Measurements from ENCODE around the gene ZFR. TPM values are rescaled to one million over a fixed set of nuclear protein-coding genes. Genes with fewer than 3 reads are reported as not detected.

Gene ZFR
- polyA plus RNA-seq, 2 of the 4 experiments (the other 2 are of a cell fraction): 65.6 to 107 TPM

GRCh38 chr5:32476891-32477290 is 32.4 kb upstream of the ZFR start:
- no peak for ATAC-seq
- ChIA-PET POLR2A (no interaction called here), CTCF (interaction anchor here (1.2 to 10.3 kb wide), 2 partner anchors 12 to 113 kb away, joined by 3 to 79 read pairs; no protein-coding TSS in a partner anchor)
- H3K4me3 ChIP-seq: no peak overlapping the region
- WGBS (ENCODE audit: missing lambda C conversion rate): 70% methylated on average over 1 of the region's 1 CpG
- no peak overlapping the region for H3K27ac ChIP-seq
- H3K9me3 ChIP-seq: no peaks in the 10 kb centered on the region
- no peak overlapping the region for H3K4me2 ChIP-seq
- no peak for DNase-seq (ENCODE audit: low read depth in 1 of 2, low spot score in 1 of 2)
- FAIRE-seq: no peak
- TF ChIP-seq MAZ (IDR thresholded peaks at IDR 0.05; ENCODE audit: borderline replicate concordance, low read depth, low read length) (no peak), HOXA7 (CRISPR knock-in tag; IDR thresholded peaks at IDR 0.05) (no peak), PBX3 (IDR thresholded peaks at IDR 0.05) (no peak), FOSB (CRISPR knock-in tag; IDR thresholded peaks at IDR 0.05) (no peak), MYC (IDR thresholded peaks at IDR 0.05; ENCODE audit: borderline replicate concordance, low read length) (no peak), HES2 (IDR thresholded peaks at IDR 0.05) (no peak), CHD2 (IDR thresholded peaks at IDR 0.05; ENCODE audit: low read length, partially characterized antibody) (no peak)
- H3K4me1 ChIP-seq: no peaks in the 10 kb centered on the region

GRCh38 chr5:32475334-32476097 is 31.0 kb upstream of the ZFR start:
- no peak overlapping the region for H3K4me3 ChIP-seq
- TF ChIP-seq ATOH8 (CRISPR knock-in tag; IDR thresholded peaks at IDR 0.05; ENCODE audit: low read depth) (no peak), KDM1A (IDR thresholded peaks at IDR 0.05; ENCODE audit: low read depth) (no peak), ZFP36 (IDR thresholded peaks at IDR 0.05; ENCODE audit: borderline replicate concordance, partially characterized antibody) (no peak), CEBPB (IDR thresholded peaks at IDR 0.05) (no peak), ESRRA (IDR thresholded peaks at IDR 0.05; ENCODE audit: borderline replicate concordance, low read length) (no peak), RAD21 (conservative IDR thresholded peaks at IDR 0.05 in 1 of 2, IDR thresholded peaks at IDR 0.05 in 1 of 2) (no peak), HDAC2 (IDR thresholded peaks at IDR 0.05) (no peak), USF2 (IDR thresholded peaks at IDR 0.05) (no peak), POLR2AphosphoS2 (conservative IDR thresholded peaks at IDR 0.05; ENCODE audit: low read length) (no peak), NR3C1 (IDR thresholded peaks at IDR 0.05) (no peak), RFX5 (IDR thresholded peaks at IDR 0.05) (no peak), ZNF302 (CRISPR knock-in tag; IDR thresholded peaks at IDR 0.05) (no peak), MYC (IDR thresholded peaks at IDR 0.05; ENCODE audit: borderline replicate concordance, low read length) (no peak), JUN (IDR thresholded peaks at IDR 0.05) (no peak), CTCF (IDR thresholded peaks at IDR 0.05) (no peak), ELK1 (IDR thresholded peaks at IDR 0.05; ENCODE audit: low read depth, low read length) (no peak), FOXS1 (CRISPR knock-in tag; IDR thresholded peaks at IDR 0.05) (no peak), CHD2 (IDR thresholded peaks at IDR 0.05; ENCODE audit: low read length, partially characterized antibody) (no peak)
- POLR2A ChIA-PET: no interaction called here
- DNase-seq (ENCODE audit: low read depth in 1 of 2, low spot score in 1 of 2) (no peak), FAIRE-seq (no peak), ATAC-seq (no peak)
- H3K4me1 ChIP-seq: no peaks in the 10 kb centered on the region
- WGBS (ENCODE audit: missing lambda C conversion rate): 68% methylated on average over 6 of the region's 6 CpGs
- no peak overlapping the region for H3K27ac ChIP-seq
- CTCF ChIA-PET: interaction anchor here (0.8 to 10.3 kb wide), 3 partner anchors 14 to 114 kb away, joined by 3 to 79 read pairs (median 4); no protein-coding TSS in a partner anchor
- H3K9me3 ChIP-seq: no peaks in the 10 kb centered on the region
- H3K4me2 ChIP-seq: no peak overlapping the region

Data from A549 (cell line).